ENCODE measurements around the gene C10orf88.

Gene C10orf88

GRCh38 chr10:122962405-122962804, 8.4 kb upstream of the C10orf88 start:
- Histone ChIP-seq H3K27me3 (ENCODE audit: control insufficient read depth, insufficient read depth, low read length) (peaks cover 1% of the 10 kb centered on the region; the same call in 1 of the 2 replicates), H3K4me3 (ENCODE audit: low read depth, low read length) (no peak overlapping the region), H3K27ac (ENCODE audit: low read depth, low read length) (no peak overlapping the region), H3K4me1 (ENCODE audit: control insufficient read depth, insufficient read depth, low read length) (no peaks in the 10 kb centered on the region), H3K9ac (ENCODE audit: low read depth, low read length) (no peak overlapping the region), H3K36me3 (ENCODE audit: control insufficient read depth, insufficient read depth, low read length) (no peaks in the 10 kb centered on the region), H3K9me3 (ENCODE audit: control insufficient read depth, insufficient read depth, low read length) (peaks cover 19% of the 10 kb centered on the region)

GRCh38 chr10:122957474-122957873, 3.4 kb upstream of the C10orf88 start:
- Histone ChIP-seq H3K27me3 (ENCODE audit: control insufficient read depth, insufficient read depth, low read length) (peaks cover 31% of the 10 kb centered on the region), H3K27ac (ENCODE audit: low read depth, low read length) (no peak overlapping the region), H3K4me1 (ENCODE audit: control insufficient read depth, insufficient read depth, low read length) (no peaks in the 10 kb centered on the region), H3K4me3 (ENCODE audit: low read depth, low read length) (no peak overlapping the region), H3K9ac (ENCODE audit: low read depth, low read length) (no peak overlapping the region), H3K36me3 (ENCODE audit: control insufficient read depth, insufficient read depth, low read length) (no peaks in the 10 kb centered on the region), H3K9me3 (ENCODE audit: control insufficient read depth, insufficient read depth, low read length) (peaks cover 9% of the 10 kb centered on the region)

GRCh38 chr10:122955892-122956291, 1.9 kb upstream of the C10orf88 start:
- no peaks in the 10 kb centered on the region for H3K4me1 ChIP-seq (ENCODE audit: control insufficient read depth, insufficient read depth, low read length)
- no peak overlapping the region for H3K27ac ChIP-seq (ENCODE audit: low read depth, low read length)
- no peaks in the 10 kb centered on the region for H3K36me3 ChIP-seq (ENCODE audit: control insufficient read depth, insufficient read depth, low read length)
- H3K9me3 ChIP-seq (ENCODE audit: control insufficient read depth, insufficient read depth, low read length): peaks cover 9% of the 10 kb centered on the region
- no peak overlapping the region for H3K4me3 ChIP-seq (ENCODE audit: low read depth, low read length)
- no peak overlapping the region for H3K9ac ChIP-seq (ENCODE audit: low read depth, low read length)
- H3K27me3 ChIP-seq (ENCODE audit: control insufficient read depth, insufficient read depth, low read length): peaks cover 31% of the 10 kb centered on the region

GRCh38 chr10:122954731-122955050, 664 bp upstream of the C10orf88 start:
- Histone ChIP-seq H3K4me3 (ENCODE audit: low read depth, low read length) (peak overlapping the region; percentile 20), H3K9ac (ENCODE audit: low read depth, low read length) (no peak overlapping the region), H3K27me3 (ENCODE audit: control insufficient read depth, insufficient read depth, low read length) (peaks cover 31% of the 10 kb centered on the region), H3K4me1 (ENCODE audit: control insufficient read depth, insufficient read depth, low read length) (no peaks in the 10 kb centered on the region), H3K36me3 (ENCODE audit: control insufficient read depth, insufficient read depth, low read length) (peaks cover 3% of the 10 kb centered on the region; the same call in 1 of the 2 replicates), H3K27ac (ENCODE audit: low read depth, low read length) (no peak overlapping the region), H3K9me3 (ENCODE audit: control insufficient read depth, insufficient read depth, low read length) (peaks cover 9% of the 10 kb centered on the region)

- no peak overlapping the region for H3K9ac ChIP-seq (ENCODE audit: low read depth, low read length)
- peaks cover 52% of the 10 kb centered on the region for H3K36me3 ChIP-seq (ENCODE audit: control insufficient read depth, insufficient read depth, low read length)
- H3K4me3 ChIP-seq (ENCODE audit: low read depth, low read length): no peak overlapping the region
- H3K9me3 ChIP-seq (ENCODE audit: control insufficient read depth, insufficient read depth, low read length): no peaks in the 10 kb centered on the region
- H3K27me3 ChIP-seq (ENCODE audit: control insufficient read depth, insufficient read depth, low read length): no peaks in the 10 kb centered on the region
- H3K4me1 ChIP-seq (ENCODE audit: control insufficient read depth, insufficient read depth, low read length): no peaks in the 10 kb centered on the region
- no peak overlapping the region for H3K27ac ChIP-seq (ENCODE audit: low read depth, low read length)
Observed at GRCh38 chr10:122949296-122949695, 4.7 kb downstream of the C10orf88 start.

- Histone ChIP-seq H3K27ac (ENCODE audit: low read depth, low read length) (no peak overlapping the region), H3K4me3 (ENCODE audit: low read depth, low read length) (no peak overlapping the region), H3K4me1 (ENCODE audit: control insufficient read depth, insufficient read depth, low read length) (no peaks in the 10 kb centered on the region), H3K36me3 (ENCODE audit: control insufficient read depth, insufficient read depth, low read length) (peaks cover 37% of the 10 kb centered on the region), H3K9ac (ENCODE audit: low read depth, low read length) (no peak overlapping the region), H3K9me3 (ENCODE audit: control insufficient read depth, insufficient read depth, low read length) (no peaks in the 10 kb centered on the region), H3K27me3 (ENCODE audit: control insufficient read depth, insufficient read depth, low read length) (no peaks in the 10 kb centered on the region)
Observed at GRCh38 chr10:122939856-122940543, 14.0 kb downstream of the C10orf88 start.

GRCh38 chr10:122939133-122939855, 14.7 kb downstream of the C10orf88 start:
- Histone ChIP-seq H3K4me3 (ENCODE audit: low read depth, low read length) (no peak overlapping the region), H3K4me1 (ENCODE audit: control insufficient read depth, insufficient read depth, low read length) (no peaks in the 10 kb centered on the region), H3K27me3 (ENCODE audit: control insufficient read depth, insufficient read depth, low read length) (no peaks in the 10 kb centered on the region), H3K9ac (ENCODE audit: low read depth, low read length) (no peak overlapping the region), H3K9me3 (ENCODE audit: control insufficient read depth, insufficient read depth, low read length) (no peaks in the 10 kb centered on the region), H3K36me3 (ENCODE audit: control insufficient read depth, insufficient read depth, low read length) (peaks cover 36% of the 10 kb centered on the region), H3K27ac (ENCODE audit: low read depth, low read length) (no peak overlapping the region)

- Histone ChIP-seq H3K4me1 (ENCODE audit: control insufficient read depth, insufficient read depth, low read length) (no peaks in the 10 kb centered on the region), H3K36me3 (ENCODE audit: control insufficient read depth, insufficient read depth, low read length) (peaks cover 8% of the 10 kb centered on the region), H3K27ac (ENCODE audit: low read depth, low read length) (no peak overlapping the region), H3K9me3 (ENCODE audit: control insufficient read depth, insufficient read depth, low read length) (no peaks in the 10 kb centered on the region), H3K4me3 (ENCODE audit: low read depth, low read length) (no peak overlapping the region), H3K27me3 (ENCODE audit: control insufficient read depth, insufficient read depth, low read length) (no peaks in the 10 kb centered on the region), H3K9ac (ENCODE audit: low read depth, low read length) (no peak overlapping the region)
Observed at GRCh38 chr10:122931088-122931906, 22.7 kb downstream of the C10orf88 start.

- peaks cover 7% of the 10 kb centered on the region for H3K36me3 ChIP-seq (ENCODE audit: control insufficient read depth, insufficient read depth, low read length)
Observed at GRCh38 chr10:122930140-122930539, 23.9 kb downstream of the C10orf88 start.

GRCh38 chr10:122915700-122916099, 38.3 kb downstream of the C10orf88 start:
- Histone ChIP-seq H3K9me3 (ENCODE audit: control insufficient read depth, insufficient read depth, low read length) (no peaks in the 10 kb centered on the region), H3K36me3 (ENCODE audit: control insufficient read depth, insufficient read depth, low read length) (no peaks in the 10 kb centered on the region)

More at GRCh38 chr10:122930140-122930539, 23.9 kb downstream of the C10orf88 start:
- Histone ChIP-seq H3K9me3 (ENCODE audit: control insufficient read depth, insufficient read depth, low read length) (no peaks in the 10 kb centered on the region), H3K9ac (ENCODE audit: low read depth, low read length) (no peak overlapping the region), H3K4me3 (ENCODE audit: low read depth, low read length) (no peak overlapping the region), H3K27me3 (ENCODE audit: control insufficient read depth, insufficient read depth, low read length) (no peaks in the 10 kb centered on the region), H3K27ac (ENCODE audit: low read depth, low read length) (no peak overlapping the region), H3K4me1 (ENCODE audit: control insufficient read depth, insufficient read depth, low read length) (no peaks in the 10 kb centered on the region)

More at GRCh38 chr10:122915700-122916099, 38.3 kb downstream of the C10orf88 start:
- Histone ChIP-seq H3K27ac (ENCODE audit: low read depth, low read length) (no peak overlapping the region), H3K27me3 (ENCODE audit: control insufficient read depth, insufficient read depth, low read length) (no peaks in the 10 kb centered on the region), H3K9ac (ENCODE audit: low read depth, low read length) (no peak overlapping the region), H3K4me1 (ENCODE audit: control insufficient read depth, insufficient read depth, low read length) (no peaks in the 10 kb centered on the region), H3K4me3 (ENCODE audit: low read depth, low read length) (no peak overlapping the region)
